ENCODE data around the gene USP12.

DNA sequence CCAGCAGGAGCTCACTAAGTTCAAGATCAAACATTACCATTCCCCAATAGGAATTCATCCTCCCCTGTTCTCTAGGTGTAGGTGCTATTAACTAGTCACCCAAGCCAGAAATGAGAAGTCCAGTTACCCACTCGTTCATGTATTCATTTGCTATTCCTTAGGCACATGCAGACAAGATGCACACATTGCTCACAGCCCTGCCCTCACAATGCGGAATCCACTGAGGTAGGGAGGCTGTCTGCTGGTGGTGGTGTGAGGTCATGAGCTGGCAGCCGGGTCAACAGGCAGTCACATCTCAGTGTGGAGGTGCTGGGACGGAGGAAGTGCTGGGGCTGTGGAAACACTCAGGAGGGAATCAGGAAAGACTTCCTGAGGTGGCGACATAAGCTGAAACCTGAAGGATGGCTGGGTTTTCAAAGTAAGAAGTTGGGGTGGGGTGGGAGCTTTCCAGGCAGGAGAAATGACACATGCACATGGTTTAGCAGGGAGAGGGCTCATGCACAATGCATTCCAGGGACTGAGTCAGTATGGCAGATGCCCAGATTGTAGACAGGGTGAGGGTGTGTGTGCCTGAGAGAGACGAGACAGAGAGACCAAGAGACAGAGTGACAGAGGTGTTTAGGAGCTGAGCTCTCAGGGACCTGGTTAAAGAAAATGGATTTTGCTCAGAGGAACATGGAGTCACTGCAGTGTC is 117.6 kb downstream of the USP12 start:
- TF ChIP-seq POLR2AphosphoS5 (IDR thresholded peaks at IDR 0.05) (no peak), POLR2A (IDR thresholded peaks at IDR 0.05) (no peak)
- TF ChIP-seq, protein P1, sequence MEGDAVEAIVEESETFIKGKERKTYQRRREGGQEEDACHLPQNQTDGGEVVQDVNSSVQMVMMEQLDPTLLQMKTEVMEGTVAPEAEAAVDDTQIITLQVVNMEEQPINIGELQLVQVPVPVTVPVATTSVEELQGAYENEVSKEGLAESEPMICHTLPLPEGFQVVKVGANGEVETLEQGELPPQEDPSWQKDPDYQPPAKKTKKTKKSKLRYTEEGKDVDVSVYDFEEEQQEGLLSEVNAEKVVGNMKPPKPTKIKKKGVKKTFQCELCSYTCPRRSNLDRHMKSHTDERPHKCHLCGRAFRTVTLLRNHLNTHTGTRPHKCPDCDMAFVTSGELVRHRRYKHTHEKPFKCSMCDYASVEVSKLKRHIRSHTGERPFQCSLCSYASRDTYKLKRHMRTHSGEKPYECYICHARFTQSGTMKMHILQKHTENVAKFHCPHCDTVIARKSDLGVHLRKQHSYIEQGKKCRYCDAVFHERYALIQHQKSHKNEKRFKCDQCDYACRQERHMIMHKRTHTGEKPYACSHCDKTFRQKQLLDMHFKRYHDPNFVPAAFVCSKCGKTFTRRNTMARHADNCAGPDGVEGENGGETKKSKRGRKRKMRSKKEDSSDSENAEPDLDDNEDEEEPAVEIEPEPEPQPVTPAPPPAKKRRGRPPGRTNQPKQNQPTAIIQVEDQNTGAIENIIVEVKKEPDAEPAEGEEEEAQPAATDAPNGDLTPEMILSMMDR (IDR thresholded peaks at IDR 0.05 in 8 of 11, conservative IDR thresholded peaks at IDR 0.05 in 3 of 11), result no peak
